Astrocyte (in vitro differentiated cells and primary cell): ENCODE measurements around the gene CPED1. TPM values are rescaled to one million over a fixed set of nuclear protein-coding genes. Genes with fewer than 3 reads are reported as not detected.

Experiments used
- DNase-seq: peaks from one replicate; pipeline ENCODE4 v3.0.0-alpha.2; 2010; ENCODE audit warnings: low read depth
- FAIRE-seq: peaks from 2 replicates; lab custom pipeline; 2011; peaks lifted over from hg19 to GRCh38; lab: Jason Lieb, UNC
- H2AFZ ChIP-seq: 2 replicates; pipeline ENCODE4 v1.6.0; 2012; ENCODE audit warnings: low read depth, low read length, inconsistent platforms
- H3K27ac ChIP-seq: 2 replicates; pipeline ENCODE4 v1.5.1; 2011; ENCODE audit warnings: low read depth, low read length, inconsistent platforms
- H3K27me3 ChIP-seq: 2 replicates; pipeline ENCODE4 v1.6.0; 2011; ENCODE audit warnings: low read length, inconsistent platforms; ENCODE audit not compliant: insufficient read depth
- H3K36me3 ChIP-seq: 2 replicates; pipeline ENCODE4 v1.5.1; 2011; ENCODE audit warnings: low read length, inconsistent platforms; ENCODE audit not compliant: insufficient read depth
- H3K4me1 ChIP-seq: 2 replicates; pipeline ENCODE4 v1.5.1; 2011; ENCODE audit warnings: low read length, inconsistent platforms; ENCODE audit not compliant: insufficient read depth
- H3K4me2 ChIP-seq: 2 replicates; pipeline ENCODE4 v1.6.0; 2012; ENCODE audit warnings: low read length, inconsistent platforms
- H3K4me3 ChIP-seq: 2 replicates; pipeline ENCODE4 v1.5.1; 2011; ENCODE audit warnings: low read depth, mild to moderate bottlenecking, low read length, inconsistent platforms; ENCODE audit not compliant: insufficient read depth
- H3K79me2 ChIP-seq: 2 replicates; pipeline ENCODE4 v1.6.0; 2012; ENCODE audit warnings: mild to moderate bottlenecking, low read length, inconsistent platforms; ENCODE audit not compliant: insufficient read depth
- H3K9ac ChIP-seq: 2 replicates; pipeline ENCODE4 v1.6.0; 2012; ENCODE audit warnings: mild to moderate bottlenecking, low read length, inconsistent platforms
- H3K9me3 ChIP-seq: 2 replicates; pipeline ENCODE4 v1.5.1; 2012; ENCODE audit warnings: low read depth, mild to moderate bottlenecking, low read length, inconsistent platforms; ENCODE audit not compliant: insufficient read depth
- H4K20me1 ChIP-seq: 2 replicates; pipeline ENCODE4 v1.6.0; 2012; ENCODE audit warnings: low read length, inconsistent platforms; ENCODE audit not compliant: insufficient read depth
- H3K27ac Mint-ChIP-seq: one replicate; pipeline ENCODE4 v1.8.0; 2021; ENCODE audit warnings: mild to moderate bottlenecking, mixed read lengths; ENCODE audit not compliant: unreplicated experiment
- H3K27me3 Mint-ChIP-seq: one replicate; pipeline ENCODE4 v1.8.0; 2021; ENCODE audit warnings: low read depth, mixed read lengths; ENCODE audit not compliant: unreplicated experiment
- H3K36me3 Mint-ChIP-seq: one replicate; pipeline ENCODE4 v1.8.0; 2021; ENCODE audit warnings: low read depth, mixed read lengths; ENCODE audit not compliant: unreplicated experiment
- H3K4me1 Mint-ChIP-seq: one replicate; pipeline ENCODE4 v1.8.0; 2021; ENCODE audit warnings: low read depth, mixed read lengths; ENCODE audit not compliant: unreplicated experiment
- H3K4me3 Mint-ChIP-seq: one replicate; pipeline ENCODE4 v1.8.0; 2021; ENCODE audit warnings: mild to moderate bottlenecking, moderate library complexity, mixed read lengths; ENCODE audit not compliant: unreplicated experiment
- H3K9me3 Mint-ChIP-seq: one replicate; pipeline ENCODE4 v1.8.0; 2021; ENCODE audit warnings: mild to moderate bottlenecking, mixed read lengths; ENCODE audit not compliant: unreplicated experiment
- EZH2 ChIP-seq: IDR thresholded peaks from 2 replicates; pipeline ENCODE4 v1.6.1; 2012; ENCODE audit warnings: mild to moderate bottlenecking, low read length, inconsistent platforms; ENCODE audit not compliant: insufficient read depth
- total RNA-seq: library from RNA; stranded (reverse); gene quantifications from 2 replicates; pipeline ENCODE4 v1.2.1, GENCODE V29; 2021
- TF ChIP-seq, protein P1 (sequence below): IDR thresholded peaks from 2 replicates; pipeline ENCODE4 v1.5.1; 2011; ENCODE audit warnings: low read depth, mild to moderate bottlenecking, inconsistent platforms, low read length, moderate library complexity; ENCODE audit not compliant: insufficient read depth

CPED1 gene
- total RNA-seq, 1 donor from 2014 or later: 6.1 TPM

DNA sequence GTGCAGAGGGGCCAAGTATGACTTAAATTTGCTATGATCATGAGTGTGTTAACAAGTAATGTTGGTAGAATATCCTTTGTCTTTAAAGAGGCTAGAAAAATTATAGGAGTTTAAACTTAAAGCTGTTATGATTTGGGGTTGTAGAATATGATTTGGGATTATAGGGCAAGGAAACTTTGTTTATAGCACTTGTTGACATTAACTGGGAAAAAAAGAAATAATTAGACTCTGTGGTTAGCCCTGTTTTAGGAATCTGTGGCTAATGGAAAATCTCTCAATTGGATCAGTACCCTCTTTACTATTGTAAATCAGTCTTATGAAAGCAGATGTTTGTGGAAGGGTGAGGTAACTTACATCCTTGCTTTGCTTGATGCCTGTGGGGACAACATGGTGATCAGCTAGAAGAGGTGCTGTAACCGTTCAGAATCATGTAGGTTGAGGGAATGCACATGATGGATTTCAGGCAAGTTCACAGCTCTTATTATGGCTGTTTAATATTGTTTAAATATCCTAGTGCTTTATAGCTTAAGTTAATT lies 26.8 kb upstream of the CPED1 start:
- Histone ChIP-seq H3K79me2 (peaks cover 4% of the 10 kb centered on the region), H3K4me3 (no peak overlapping the region), H3K4me2 (no peak overlapping the region), H4K20me1 (no peaks in the 10 kb centered on the region), H2AFZ (no peak overlapping the region), H3K27me3 (no peaks in the 10 kb centered on the region), H3K9me3 (no peaks in the 10 kb centered on the region), H3K27ac (no peak overlapping the region), H3K4me1 (no peaks in the 10 kb centered on the region), H3K36me3 (no peaks in the 10 kb centered on the region), H3K9ac (no peak overlapping the region)
- no peak for TF ChIP-seq EZH2
- TF ChIP-seq, protein P1, sequence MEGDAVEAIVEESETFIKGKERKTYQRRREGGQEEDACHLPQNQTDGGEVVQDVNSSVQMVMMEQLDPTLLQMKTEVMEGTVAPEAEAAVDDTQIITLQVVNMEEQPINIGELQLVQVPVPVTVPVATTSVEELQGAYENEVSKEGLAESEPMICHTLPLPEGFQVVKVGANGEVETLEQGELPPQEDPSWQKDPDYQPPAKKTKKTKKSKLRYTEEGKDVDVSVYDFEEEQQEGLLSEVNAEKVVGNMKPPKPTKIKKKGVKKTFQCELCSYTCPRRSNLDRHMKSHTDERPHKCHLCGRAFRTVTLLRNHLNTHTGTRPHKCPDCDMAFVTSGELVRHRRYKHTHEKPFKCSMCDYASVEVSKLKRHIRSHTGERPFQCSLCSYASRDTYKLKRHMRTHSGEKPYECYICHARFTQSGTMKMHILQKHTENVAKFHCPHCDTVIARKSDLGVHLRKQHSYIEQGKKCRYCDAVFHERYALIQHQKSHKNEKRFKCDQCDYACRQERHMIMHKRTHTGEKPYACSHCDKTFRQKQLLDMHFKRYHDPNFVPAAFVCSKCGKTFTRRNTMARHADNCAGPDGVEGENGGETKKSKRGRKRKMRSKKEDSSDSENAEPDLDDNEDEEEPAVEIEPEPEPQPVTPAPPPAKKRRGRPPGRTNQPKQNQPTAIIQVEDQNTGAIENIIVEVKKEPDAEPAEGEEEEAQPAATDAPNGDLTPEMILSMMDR: no peak
- Mint-ChIP-seq H3K4me1 (no peaks in the 10 kb centered on the region), H3K4me3 (no peak overlapping the region), H3K27ac (no peak overlapping the region), H3K36me3 (no peaks in the 10 kb centered on the region), H3K27me3 (no peaks in the 10 kb centered on the region), H3K9me3 (no peaks in the 10 kb centered on the region)
- no peak for DNase-seq
- no peak for FAIRE-seq

DNA sequence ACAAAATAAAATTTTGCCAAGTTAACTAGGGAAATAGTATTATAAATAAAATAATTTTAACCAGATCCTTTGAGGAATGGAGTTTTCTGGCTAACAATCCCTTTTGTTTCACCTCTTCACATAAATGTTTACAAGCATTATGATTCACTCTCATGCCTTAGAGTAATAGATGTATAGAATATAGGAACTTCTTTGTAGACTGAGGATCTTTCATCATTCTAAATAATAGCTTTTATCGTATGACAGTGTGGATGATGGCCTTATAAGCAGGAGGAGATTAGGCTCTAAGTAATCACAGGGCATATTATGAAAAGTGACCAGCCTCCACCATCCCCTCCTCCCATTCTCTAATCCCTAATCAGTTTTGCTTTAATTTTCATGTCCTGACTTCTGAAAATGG lies 24.4 kb upstream of the CPED1 start:
- no peaks in the 10 kb centered on the region for H3K9me3 ChIP-seq
- no peak overlapping the region for H3K4me3 ChIP-seq
- H3K4me2 ChIP-seq: no peak overlapping the region
- Mint-ChIP-seq H3K36me3 (no peaks in the 10 kb centered on the region), H3K4me3 (no peak overlapping the region), H3K27ac (no peak overlapping the region), H3K4me1 (no peaks in the 10 kb centered on the region), H3K9me3 (no peaks in the 10 kb centered on the region), H3K27me3 (no peaks in the 10 kb centered on the region)
- H3K27ac ChIP-seq: no peak overlapping the region
- H3K79me2 ChIP-seq: peaks cover 4% of the 10 kb centered on the region
- no peak for FAIRE-seq
- no peaks in the 10 kb centered on the region for H3K4me1 ChIP-seq
- H2AFZ ChIP-seq: no peak overlapping the region
- H3K9ac ChIP-seq: no peak overlapping the region
- H3K27me3 ChIP-seq: no peaks in the 10 kb centered on the region
- no peaks in the 10 kb centered on the region for H4K20me1 ChIP-seq
- peaks cover 3% of the 10 kb centered on the region for H3K36me3 ChIP-seq
- DNase-seq: no peak
- no peak for TF ChIP-seq EZH2
- TF ChIP-seq, protein P1: no peak

DNA sequence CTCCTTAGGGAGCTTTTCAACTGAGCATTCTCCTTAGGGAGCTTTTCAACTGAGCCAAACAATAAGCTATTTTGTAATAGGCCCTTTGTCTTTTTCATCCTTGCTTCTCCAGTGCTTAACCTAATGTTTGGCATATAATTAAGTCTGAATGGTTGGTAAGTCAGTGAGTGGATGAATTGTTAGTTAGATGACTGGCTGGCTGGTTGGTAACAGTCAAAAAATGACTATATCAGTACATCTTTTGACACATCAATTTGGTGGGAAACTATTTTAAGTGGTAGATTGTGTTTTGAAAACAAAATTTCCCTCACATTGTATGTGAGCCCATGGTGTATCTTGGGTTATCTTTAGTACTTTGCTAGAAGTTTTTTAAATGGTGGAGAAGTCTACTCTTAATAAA lies 21.6 kb upstream of the CPED1 start:
- H3K27ac ChIP-seq: no peak overlapping the region
- H3K27me3 ChIP-seq: no peaks in the 10 kb centered on the region
- H2AFZ ChIP-seq: no peak overlapping the region
- no peaks in the 10 kb centered on the region for H3K79me2 ChIP-seq
- no peak overlapping the region for H3K4me3 Mint-ChIP-seq
- no peak overlapping the region for H3K27ac Mint-ChIP-seq
- no peaks in the 10 kb centered on the region for H4K20me1 ChIP-seq
- no peaks in the 10 kb centered on the region for H3K9me3 ChIP-seq
- H3K4me3 ChIP-seq: no peak overlapping the region
- TF ChIP-seq EZH2: no peak
- TF ChIP-seq, protein P1: no peak
- no peaks in the 10 kb centered on the region for H3K27me3 Mint-ChIP-seq
- no peaks in the 10 kb centered on the region for H3K36me3 Mint-ChIP-seq
- no peaks in the 10 kb centered on the region for H3K4me1 ChIP-seq
- H3K4me1 Mint-ChIP-seq: no peaks in the 10 kb centered on the region
- H3K9ac ChIP-seq: no peak overlapping the region
- no peak for FAIRE-seq
- H3K9me3 Mint-ChIP-seq: no peaks in the 10 kb centered on the region
- no peak overlapping the region for H3K4me2 ChIP-seq
- no peak for DNase-seq
- peaks cover 17% of the 10 kb centered on the region for H3K36me3 ChIP-seq
